Measurements from ENCODE around the gene MMP20.
"Not testable (repeated sequence)": the region's sequence is repeated elsewhere in the genome, so short reads cannot be mapped to it uniquely, and the experiment has no call there.

MMP20 gene, protein sequence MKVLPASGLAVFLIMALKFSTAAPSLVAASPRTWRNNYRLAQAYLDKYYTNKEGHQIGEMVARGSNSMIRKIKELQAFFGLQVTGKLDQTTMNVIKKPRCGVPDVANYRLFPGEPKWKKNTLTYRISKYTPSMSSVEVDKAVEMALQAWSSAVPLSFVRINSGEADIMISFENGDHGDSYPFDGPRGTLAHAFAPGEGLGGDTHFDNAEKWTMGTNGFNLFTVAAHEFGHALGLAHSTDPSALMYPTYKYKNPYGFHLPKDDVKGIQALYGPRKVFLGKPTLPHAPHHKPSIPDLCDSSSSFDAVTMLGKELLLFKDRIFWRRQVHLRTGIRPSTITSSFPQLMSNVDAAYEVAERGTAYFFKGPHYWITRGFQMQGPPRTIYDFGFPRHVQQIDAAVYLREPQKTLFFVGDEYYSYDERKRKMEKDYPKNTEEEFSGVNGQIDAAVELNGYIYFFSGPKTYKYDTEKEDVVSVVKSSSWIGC

DNA sequence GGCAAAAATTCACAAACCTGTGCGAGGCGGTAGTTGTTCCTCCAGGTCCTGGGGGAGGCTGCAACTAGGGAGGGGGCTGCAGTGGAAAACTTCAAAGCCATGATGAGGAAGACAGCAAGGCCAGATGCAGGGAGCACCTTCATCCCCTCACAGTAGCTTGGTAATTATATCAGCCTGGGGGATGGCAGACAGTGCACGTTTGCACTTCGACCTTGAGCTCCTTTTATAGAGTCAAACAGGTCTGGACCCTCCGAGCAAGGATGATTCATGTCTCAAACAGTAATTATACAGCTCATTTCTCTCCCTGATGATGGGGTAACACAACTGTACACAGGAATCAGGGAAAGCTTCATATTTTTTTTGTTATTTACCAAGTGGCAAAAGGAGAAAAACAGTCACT, at the start of gene MMP20:
Gene MMP20, minus strand, starts transcription at position 156 of the 400 bp plus-strand sequence. Its CDS starts 13 bp downstream, at position 143.
- no peak for DNase-seq (ENCODE audit: low read depth)

- DNase-seq (ENCODE audit: low read depth) = no peak
Measured at GRCh38 chr11:102669664-102670063, 44.5 kb upstream of the MMP20 start.

- DNase-seq (ENCODE audit: low read depth) = no peak
Measured at GRCh38 chr11:102666331-102666957, 41.3 kb upstream of the MMP20 start.

DNA sequence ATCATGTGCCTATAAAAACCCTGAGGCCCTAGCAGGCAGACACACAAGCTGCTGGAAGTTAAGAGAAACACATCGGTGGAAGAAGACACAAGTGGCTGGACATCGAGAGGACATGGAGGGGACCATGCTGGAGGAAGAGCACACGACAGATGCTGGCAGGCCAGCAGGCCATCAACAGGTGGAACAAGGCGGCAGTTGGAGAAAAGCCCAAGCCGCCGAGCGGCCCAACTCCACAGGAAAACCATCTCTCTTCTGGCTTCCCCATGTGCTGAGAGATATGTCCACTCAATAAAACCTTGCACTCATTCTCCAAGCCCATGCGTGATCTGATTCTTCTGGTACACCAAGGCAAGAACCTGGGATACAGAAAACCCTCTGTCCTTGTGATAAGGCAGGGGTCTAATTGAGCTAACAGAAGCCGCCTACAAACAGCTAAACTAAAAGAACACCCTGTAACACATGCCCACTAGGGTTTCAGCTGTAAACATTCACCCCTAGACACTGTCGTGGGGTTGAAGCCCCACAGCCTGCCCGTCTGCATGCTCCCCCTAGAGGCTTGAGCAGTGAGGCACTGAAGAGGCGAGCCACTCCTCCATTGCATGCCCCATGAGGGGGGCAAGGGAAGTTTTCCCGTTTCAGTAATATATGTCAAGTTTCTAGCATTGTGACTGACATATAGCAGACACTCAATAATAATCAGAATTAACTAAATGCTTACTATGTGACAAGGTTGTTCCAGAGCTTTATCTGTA, 39.0 kb upstream of the MMP20 start:
- no peak for DNase-seq (ENCODE audit: low read depth)

DNA sequence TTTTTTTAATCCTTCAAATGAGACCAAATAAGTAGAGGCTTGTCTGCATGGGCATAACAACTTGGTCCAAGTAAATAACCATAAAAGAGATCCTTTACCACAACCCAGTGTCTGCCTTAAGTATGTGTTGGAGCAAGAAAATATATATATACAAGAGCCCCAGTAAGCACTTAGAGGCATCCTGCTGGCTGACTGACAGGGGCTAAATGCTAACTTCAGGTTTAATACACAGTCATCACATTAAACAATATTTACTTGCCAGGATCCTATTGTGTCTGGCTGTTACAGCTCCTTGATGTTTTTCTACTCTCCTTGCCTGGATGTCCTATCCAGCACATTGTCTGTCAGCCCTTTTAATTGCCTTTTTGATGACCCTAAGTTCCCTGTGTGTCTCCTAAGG, 37.5 kb upstream of the MMP20 start:
- DNase-seq (ENCODE audit: low read depth) = no peak

DNA sequence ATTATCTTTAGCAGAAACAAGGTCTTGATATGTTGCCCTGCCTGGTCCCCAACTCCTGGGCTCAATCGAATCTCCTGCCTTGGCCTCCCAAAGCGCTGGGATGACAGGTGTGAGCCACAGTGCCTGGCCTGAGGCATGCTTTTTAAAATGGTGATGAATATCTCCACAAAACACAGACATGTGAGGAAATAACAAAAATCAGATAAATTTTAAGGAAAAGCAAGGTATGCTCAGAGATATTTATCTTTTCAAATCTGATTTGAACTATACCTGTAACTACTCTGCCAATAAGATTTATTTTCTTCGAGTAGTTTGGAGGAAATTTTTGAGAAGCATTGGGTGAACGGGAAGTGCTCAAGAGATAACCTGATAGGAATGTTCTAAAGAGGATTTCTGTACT, 35.9 kb upstream of the MMP20 start:
- DNase-seq (ENCODE audit: low read depth) = no peak

- DNase-seq (ENCODE audit: low read depth) = no peak
Measured at GRCh38 chr11:102656528-102656927, 31.4 kb upstream of the MMP20 start.

- DNase-seq (ENCODE audit: low read depth) = no peak
Measured at GRCh38 chr11:102655547-102655946, 30.4 kb upstream of the MMP20 start.

GRCh38 chr11:102654761-102655160, 29.6 kb upstream of the MMP20 start:
- DNase-seq (ENCODE audit: low read depth) = no peak

DNA sequence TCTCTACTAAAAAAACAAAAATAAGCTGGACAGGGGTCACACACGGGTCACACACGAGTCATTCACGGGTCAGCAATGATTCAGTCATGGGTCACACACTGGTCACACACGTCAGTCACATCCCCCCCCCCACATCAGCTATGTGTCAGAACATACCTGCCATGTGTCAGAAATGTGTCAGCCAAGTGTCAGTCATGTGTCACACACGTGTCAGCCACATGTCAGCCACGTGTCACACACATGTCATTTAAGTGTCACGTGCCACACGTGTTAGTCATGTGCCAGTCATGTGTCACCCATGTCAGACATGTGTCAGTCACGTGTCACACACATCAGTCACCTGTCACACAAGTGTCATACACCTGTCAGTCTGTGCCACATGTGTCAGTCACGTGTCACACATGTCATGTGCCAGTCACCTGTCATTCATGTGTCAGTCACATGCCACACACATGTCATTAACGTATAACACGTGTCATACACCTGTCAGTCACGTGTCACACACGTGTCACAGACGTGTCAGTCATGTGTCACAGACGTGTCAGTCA, 28.7 kb upstream of the MMP20 start:
- no peak for DNase-seq (ENCODE audit: low read depth)

GRCh38 chr11:102647430-102647829, 22.3 kb upstream of the MMP20 start:
- no peak for DNase-seq (ENCODE audit: low read depth)

DNA sequence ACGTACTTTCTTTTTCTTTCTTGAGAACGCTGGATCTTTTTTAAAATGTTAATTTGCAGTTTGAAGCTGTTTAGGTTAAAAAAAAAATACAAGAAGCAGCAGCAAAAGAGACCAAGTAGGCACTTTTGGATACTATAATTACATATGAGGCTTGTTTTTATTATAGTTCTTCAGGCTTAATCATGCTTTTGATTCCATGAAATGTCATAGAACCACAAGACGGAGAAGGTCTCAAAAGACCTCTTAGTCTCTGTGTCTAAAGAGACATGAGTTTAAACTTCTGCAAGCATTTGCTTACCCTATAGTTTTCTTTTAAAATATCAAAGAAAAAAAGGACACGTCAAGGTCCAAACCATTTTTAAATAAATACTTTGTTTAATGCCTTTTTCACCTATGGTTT, 18.8 kb upstream of the MMP20 start:
- no peak for DNase-seq (ENCODE audit: low read depth)

DNA sequence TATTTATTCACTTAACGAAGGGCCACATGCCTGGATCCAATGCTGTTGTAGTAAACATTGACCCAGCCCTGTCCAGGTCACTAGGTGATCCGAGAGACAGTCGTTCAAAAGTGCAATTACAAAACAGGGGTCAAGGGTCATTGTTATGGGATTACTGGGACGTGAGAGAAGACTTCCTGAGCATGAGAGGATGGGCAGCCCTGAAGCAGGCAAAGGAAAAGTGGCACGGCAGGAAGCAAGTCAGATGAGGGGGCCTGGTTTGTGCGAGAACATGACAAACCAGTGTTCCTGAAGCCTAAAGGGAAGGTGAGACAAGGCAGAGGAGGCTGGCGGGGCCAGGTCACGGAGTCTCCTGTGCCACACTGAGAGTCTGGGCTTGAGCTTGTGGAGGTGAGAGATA, 15.8 kb upstream of the MMP20 start:
- DNase-seq (ENCODE audit: low read depth) = no peak

GRCh38 chr11:102639656-102640055, 14.5 kb upstream of the MMP20 start:
- no peak for DNase-seq (ENCODE audit: low read depth)

- DNase-seq (ENCODE audit: low read depth) = no peak
Measured at GRCh38 chr11:102637731-102638130, 12.6 kb upstream of the MMP20 start.

GRCh38 chr11:102633385-102634026, 8.4 kb upstream of the MMP20 start:
- DNase-seq (ENCODE audit: low read depth) = no peak

DNA sequence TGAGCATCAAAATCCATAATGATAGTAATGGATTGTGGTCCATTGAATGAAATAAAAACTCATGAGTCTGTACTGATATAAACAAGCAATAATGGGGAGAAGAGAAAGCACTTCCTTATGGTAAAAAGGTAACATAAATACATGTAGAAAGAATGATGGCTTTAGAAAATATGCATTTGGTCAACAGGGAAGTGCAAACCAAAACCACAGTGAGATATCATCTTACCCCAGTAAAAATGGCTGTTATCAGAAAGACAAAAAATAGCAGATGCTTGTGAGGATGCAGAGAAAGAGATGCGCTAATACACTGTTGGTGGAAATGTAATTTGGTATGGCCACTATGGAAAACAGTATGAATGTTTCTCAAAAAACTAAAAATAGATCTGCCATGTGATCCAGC, 6.9 kb upstream of the MMP20 start:
- DNase-seq (ENCODE audit: low read depth) = no peak

DNA sequence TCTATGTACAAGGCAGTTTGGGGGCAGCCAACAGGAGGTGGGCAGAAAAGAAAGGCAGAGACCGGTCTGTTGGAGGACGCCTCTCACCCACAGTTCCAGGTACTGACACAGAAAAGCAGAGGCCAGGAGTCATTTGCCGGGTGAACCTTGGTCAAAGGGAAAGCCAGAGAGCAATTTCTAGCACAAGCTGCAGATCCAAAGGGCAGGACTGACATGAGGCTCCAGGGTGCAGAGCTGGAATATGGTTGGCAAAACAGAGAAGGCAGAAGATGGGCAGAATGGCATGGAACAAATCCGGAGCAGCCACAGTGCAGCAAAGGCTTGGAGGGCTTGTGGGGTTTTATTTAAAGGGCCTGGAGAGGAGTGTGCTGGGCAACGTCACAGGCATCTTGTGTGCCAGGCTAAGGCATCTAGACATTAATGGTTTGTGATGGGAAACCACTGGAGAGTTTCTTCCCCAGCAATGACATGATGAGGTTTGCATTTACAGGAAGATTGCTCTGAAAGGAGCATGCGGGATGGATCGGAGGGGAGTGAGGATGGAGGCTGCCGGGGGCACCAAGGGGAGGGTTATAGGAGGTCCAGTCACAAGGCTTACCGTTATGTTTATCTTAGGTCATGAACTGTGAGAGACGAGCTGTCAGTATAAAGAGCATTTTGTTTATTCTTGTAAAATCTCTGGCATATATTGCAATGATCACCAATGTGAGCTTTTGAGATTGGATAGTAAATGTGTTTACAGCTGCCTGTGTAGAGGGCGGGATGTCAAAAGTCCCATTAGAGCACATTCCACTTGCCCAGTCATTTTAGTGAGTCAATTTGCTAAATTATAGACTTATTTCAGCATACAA, 5.7 kb upstream of the MMP20 start:
- no peak for DNase-seq (ENCODE audit: low read depth)

GRCh38 chr11:102629908-102630307, 4.8 kb upstream of the MMP20 start:
- DNase-seq (ENCODE audit: low read depth) = not testable (repeated sequence)

DNA sequence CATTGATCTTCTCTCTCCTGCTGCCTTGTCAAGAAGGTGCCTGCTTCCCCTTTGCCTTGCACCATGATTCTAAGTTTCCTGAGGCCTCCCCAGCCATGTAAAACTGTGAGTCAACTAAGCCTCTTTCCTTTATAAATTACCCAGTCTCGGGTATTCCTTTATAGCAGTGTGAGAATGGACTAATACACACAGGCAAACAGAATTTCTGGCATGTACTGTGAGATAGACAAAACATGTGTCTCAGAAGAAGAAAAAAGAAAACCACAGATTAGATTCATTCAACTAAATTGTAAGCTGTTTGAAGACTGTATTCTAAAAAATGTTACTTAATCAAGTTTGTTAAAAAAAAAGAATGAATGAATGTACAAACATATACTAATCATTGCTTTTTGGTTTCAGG, 1.5 kb upstream of the MMP20 start:
- DNase-seq (ENCODE audit: low read depth) = no peak

GRCh38 chr11:102623998-102624397, 1.1 kb downstream of the MMP20 start:
- DNase-seq (ENCODE audit: low read depth) = no peak

All from activated T-cell treated with anti-CD3 and anti-CD28 coated beads for 48 hours (primary cell).